Activated CD4-positive, CD25-positive, alpha-beta regulatory T cell (primary cell): ENCODE measurements around the gene KIF21A.

Experiments used
- DNase-seq, 4 experiments: peaks; one replicate each; lab custom pipeline; 2025; lab: John Stamatoyannopoulos, UW

Gene KIF21A

DNA sequence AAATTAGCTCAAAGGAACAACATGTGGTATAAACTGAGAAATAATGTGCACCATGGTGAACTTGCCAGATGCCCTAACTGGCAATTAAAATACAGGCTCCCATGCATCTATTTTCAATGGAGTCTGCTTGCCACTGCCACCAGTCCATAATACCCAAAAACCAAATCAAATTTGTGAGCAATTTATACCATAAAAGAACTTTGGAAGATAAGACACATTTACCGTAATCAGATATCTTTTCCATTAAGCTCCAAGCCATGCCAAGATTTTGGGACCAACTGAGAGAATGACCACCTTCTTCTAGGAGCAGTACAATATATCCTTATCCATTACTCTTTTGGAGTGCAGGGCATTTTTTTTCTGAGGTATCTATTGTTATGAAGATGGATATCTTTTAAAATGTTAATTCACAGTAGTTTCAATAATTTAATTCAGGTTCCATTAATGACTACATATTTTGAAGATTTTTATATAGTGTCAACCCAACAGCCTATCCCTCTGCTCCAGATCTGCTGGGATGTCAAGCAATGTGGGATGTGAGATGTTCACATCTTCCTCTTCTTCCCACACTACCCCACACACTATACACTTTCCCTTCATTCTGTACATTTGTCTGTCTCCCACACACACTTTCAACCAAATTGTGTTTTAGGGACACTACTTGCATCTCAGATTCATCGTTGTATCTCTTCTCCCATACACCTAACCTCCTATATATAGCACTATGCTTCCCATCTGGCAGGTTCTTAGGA, 53.3 kb downstream of the KIF21A start:
- no peak for DNase-seq

DNA sequence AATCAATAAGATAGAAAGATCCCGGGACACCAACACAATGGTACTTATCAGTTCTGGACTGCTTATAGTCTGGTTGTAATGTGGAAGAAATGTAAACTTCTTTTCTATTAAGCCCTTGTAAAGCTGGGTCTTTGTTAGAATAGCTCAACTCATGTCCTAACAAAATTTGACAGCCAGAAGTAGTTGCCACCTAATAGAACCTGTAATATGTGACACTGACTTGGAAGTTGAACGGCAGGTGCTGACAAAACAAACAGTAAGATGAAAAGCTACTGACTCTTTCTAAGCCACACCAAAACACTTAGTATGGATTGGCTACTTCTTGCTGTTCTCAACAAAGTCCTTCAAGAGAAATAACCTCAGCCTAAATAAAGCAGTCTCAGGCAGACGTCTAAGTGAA, 56.6 kb downstream of the KIF21A start:
- no peak for DNase-seq

GRCh38 chr12:39383114-39383513, 59.8 kb downstream of the KIF21A start:
- DNase-seq: no peak

DNA sequence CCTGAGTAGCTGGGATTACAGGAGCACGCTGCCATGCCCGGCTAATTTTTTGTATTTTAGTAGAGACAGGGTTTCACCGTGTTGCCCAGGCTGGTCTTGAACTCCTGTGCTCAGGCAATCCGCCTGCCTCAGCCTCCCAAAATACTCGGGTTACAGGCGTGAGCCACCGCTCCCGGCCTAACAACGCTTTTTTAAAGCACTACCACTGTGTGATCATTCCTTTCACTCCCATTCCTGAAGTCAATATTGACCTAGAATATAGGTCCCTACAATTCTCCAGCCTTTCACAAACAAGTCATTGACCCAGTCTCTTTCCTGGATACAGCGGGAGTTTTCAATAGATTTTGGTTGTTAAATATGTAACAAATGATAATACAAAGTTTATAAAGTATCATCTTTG, 62.8 kb downstream of the KIF21A start:
- DNase-seq: no peak

DNA sequence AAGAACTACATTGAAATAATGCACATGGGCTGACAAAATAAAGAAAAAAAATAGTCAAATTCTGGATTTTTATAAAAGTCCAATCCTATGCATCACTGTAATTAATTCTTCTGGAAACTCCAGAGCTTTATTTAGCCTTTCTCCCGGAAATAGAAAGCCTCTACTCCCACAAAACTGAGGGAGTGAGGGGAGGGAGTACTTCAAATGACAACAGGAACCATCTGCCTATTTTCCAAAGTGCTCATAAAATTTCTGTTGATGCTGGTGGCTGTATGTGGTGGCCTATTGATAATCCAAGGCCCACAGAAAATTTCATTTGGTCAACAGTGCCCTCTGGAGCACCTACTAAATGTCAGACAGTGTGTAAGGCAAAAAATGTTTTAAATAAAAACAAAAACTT, 64.6 kb downstream of the KIF21A start:
- no peak for DNase-seq

DNA sequence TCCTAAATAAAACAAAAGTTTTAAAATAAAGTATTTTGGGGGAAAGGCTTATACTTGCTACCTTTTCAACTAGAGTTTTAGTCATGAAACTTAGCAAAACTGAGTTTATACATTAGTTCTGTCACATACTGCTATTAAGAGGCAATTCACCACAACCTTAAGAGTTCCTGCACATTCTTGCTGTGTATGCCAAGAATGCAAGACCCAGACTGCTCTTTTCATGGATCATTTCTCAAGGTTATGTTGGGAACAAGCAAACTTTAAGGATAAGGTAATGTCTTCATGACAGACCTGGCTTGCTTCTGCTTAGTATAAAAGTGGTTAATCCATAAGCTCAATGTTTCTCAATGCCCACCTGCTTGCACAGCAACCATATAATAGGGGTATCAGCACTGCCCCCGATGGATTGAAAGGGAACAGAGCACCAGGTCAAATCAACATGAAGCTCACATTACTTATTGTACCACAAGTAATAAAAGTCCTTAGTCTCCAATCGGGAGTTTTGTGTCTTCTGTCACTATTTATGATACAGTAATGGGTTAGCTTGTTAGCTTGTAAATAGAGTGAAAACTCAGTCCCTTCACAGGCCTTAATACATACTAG, 67.6 kb downstream of the KIF21A start:
- DNase-seq: no peak

DNA sequence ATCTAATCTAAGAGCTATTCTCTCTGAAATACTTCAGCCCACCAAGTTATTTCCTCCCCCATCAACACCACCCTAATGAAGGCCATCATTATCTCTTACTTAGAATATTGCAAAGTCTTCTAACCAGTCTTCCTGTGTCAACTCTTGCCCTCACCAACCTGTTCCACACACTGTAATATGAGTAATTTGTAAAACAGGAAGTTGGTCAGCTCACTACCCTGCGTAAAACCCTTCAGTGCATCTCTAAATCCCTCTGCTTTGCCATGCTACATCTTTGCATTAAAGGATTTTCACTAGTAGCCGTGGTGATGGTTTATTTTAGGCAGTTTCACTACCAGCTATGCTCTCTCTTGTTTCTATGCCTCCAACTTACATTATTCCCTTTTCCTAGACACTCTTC, 70.0 kb downstream of the KIF21A start:
- no peak for DNase-seq

- DNase-seq: no peak
These were observed 70.6 kb downstream of the KIF21A start for GRCh38 chr12:39372204-39372925.

DNA sequence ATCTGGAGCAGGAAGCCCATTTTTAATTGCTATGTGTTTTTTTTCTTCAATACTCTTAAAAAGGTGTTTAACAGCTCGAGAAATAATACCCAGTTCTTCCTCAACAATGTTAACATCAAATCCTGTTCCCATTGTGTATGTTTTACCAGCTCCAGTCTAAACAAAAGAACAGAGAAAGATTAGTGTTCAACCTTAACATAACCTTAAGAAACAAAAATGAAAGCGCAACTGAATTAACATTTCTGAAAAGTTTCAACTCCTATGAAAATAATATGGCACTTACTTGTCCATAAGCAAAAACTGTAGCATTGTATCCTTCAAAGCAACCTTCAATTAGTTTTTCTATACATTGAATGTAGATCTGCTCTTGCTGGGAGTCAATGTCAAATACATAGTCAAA, 73.2 kb downstream of the KIF21A start:
- DNase-seq: no peak

- DNase-seq: no peak
These were observed 74.0 kb downstream of the KIF21A start for GRCh38 chr12:39368891-39369290.

- no peak for DNase-seq
These were observed 74.8 kb downstream of the KIF21A start for GRCh38 chr12:39368096-39368495.

DNA sequence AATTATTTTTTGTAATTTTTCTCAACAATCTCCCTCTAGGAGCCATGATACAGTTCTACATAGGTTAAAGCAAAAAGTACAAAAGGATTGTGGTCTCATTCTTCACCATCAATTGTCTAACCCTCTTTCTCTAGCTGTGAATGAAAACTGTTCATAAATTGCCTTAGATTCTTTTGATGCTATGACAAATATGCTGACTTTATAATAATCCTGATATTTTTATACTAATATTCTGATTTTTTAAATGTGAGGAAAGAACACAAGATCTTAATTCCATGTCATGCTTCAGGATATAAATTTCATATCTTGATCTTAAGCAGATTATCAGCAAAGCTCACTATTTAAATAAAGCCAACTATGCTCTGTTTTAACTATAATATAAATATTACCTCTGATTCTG, 75.4 kb downstream of the KIF21A start:
- DNase-seq: no peak

DNA sequence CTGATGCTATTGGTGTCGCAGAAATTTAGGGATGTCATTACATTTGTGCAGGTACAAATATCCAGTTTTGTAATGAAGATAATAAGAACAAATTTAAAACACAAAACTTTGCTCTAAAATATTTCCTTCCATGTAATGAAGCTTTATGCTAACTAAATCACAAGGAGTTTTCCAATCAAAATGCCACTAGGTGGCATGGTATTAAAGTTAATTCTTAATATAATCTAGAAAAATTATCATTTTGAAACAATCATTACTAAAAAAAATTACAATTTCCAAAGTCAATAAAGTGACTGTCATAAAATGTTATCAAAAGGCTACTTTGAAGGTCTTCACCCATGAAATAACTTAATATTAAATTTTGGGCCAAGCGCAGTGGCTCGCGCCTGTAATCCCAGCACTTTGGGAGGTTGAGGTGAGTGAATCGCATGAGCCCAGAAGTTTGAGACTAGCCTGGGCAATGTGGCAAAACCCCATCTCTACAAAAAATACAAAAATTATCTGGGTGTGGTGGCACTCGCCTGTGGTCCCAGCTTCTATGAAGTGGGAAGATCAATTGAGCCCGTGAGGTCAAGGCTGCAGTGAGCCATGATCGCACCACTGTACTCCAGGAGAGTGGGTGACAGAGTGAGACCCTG, 77.4 kb downstream of the KIF21A start:
- no peak for DNase-seq

DNA sequence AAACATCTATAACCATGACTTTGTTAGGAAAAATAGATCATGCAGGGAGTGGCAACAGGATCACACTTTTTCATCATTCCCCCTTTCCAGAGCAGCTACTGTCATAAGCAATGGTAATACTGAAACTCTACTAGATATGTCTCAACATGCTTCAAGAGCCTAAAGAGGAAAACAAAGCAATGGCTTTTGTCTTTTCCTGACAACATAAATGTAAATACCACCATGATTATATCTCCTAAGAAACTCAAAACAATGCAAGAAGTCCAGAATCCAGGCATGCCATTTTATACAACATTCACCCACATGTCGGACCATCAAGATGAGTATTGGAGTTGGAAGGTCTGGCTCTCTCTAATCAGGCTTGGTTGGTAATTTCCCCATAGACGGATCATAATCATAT, 78.7 kb downstream of the KIF21A start:
- DNase-seq: no peak

GRCh38 chr12:39359645-39360044, 83.3 kb downstream of the KIF21A start:
- DNase-seq: no peak

DNA sequence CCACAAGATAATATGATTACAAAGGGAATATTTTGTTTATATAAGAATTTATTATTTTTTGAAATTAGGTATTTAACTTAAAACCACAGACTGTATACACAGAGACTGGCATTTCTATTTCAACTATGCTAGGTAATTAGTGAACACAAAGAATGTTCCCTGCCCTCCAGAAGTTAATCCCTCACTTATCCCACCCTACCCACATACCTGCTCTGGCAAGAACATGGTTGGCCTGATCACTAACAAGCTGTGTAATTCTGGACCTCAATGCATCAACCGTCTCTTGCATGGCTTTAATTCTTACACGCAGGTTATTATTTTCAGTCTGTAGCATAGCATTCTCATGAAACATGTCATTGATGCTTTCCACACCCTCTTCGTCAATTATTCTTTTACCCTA, 85.9 kb downstream of the KIF21A start:
- no peak for DNase-seq

DNA sequence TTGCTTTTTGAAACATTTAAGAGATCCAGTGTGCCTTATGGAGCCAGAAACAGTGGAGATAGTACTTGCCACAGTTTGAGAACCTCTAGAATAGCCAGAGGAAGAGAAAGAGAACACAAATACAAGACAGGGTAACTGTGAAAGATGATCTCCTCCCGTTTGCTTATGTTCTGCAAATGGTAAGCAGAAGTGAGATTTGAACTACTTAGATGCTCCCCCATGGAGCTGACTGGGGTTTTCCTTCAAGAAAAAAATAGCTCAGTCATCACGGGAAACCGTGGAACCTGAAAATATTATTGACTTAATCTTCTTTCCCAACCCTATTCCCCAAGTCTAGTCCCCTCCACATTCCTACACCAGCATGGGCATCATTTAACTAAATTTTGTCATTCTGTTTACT, 87.1 kb downstream of the KIF21A start:
- DNase-seq: no peak

DNA sequence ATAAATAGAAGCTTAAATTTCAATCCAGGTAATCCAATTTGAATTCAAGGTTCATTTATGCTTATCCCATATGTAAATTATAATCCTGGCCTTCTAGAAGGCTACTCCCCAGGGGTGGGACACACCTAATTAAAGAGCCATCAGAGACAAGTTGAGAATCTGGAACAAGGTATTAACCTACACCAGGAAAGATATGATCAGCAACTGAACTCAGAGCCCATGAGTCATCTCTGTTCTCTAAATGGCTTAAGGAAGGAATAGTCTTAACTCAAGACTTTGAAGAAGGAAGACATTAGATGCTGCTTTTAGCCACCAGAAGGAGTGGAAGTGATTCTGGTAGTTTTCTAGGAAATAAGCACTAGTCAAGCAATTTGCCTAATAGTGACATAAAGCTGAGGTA, 88.0 kb downstream of the KIF21A start:
- DNase-seq: no peak

- DNase-seq: no peak
These were observed 90.4 kb downstream of the KIF21A start for GRCh38 chr12:39352471-39353017.

DNA sequence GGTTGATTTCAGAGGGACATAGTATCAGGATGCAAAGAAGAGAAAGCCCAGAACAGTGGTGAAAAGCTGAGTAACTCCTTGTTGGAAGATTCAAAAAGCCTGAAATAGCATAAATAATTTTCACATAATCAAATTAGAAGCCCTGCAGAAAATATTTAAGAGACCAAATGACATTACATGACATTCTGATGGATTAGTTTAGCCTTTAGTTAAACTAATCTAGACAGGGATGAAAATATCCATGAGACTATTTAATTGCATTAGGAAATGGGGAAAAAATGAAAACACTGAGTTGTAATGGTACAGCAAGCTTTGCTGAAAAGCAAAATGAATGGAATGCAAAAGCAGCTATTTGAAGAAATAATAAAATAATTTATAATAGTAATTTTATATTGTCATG, 91.8 kb downstream of the KIF21A start:
- no peak for DNase-seq

DNA sequence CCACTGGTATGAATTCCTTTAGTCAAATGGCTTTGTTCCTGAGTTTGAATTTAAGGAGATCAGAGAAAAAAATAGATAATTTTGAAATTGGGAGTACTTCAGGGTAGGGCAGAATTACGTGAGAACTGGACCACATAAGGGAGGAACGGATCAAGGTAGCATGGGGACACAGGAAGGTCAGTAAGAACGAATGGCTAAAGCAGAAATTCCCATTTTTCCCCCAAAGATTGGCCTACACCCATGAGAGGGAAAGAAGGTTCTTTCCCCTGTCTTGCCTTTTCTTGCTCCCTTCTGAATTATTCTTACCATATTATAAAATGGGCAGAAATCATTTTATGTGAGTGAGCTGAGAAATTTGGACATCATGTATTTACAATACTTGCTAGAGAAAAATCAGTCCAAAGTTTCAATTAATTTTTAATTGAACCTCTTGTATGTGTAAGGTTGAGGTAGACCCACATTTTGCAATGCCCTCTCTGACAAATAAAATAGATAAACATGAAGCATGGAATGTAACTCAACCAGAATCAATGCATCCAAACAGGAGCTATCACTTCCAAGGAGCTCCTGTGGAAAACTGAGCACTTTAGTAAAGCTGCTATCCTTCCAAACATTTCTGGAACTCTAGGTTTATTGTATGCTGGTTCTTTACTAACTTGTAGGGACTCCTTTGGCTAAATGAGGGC, 93.8 kb downstream of the KIF21A start:
- DNase-seq: no peak

DNA sequence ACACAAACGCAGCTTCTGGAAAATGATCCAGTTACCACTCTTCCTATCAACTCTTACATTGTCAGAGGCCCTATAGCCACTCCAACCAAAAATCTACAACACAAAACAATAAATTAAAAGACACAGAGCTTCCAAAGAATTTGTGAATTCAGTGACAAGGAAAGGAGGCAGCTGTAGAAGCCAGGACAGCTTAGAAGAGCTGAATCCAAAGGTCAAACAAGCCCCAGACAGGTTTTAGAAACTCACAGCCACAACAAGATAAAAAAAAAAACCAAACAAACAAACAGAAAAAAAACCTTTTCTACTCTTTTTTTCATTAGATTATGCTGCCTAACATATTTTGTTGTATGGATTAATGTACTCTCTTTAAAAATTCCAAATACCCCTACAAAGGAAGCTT, 94.4 kb downstream of the KIF21A start:
- no peak for DNase-seq
